Activated B cell treated with CpG ODN at 0.5 μM for 24 hours (primary cell): ENCODE data around the gene KRTAP4-8. TPM values are rescaled to one million over a fixed set of nuclear protein-coding genes. Genes with fewer than 3 reads are reported as not detected.
"Not testable (repeated sequence)": the region's sequence is repeated elsewhere in the genome, so short reads cannot be mapped to it uniquely, and the experiment has no call there.

Experiments used
- ATAC-seq: fragments of 200-7000 bp; cut with Tn5 transposase; one replicate; pipeline ENCODE4 v1.10.0; 2021; ENCODE audit warnings: low read depth, mild to moderate bottlenecking, moderate library complexity
- CTCF ChIA-PET: fragments of 350-600 bp; sonication (Branson Sonifier 250); formaldehyde crosslinking; loops from one replicate; lab custom pipeline; 2021; ENCODE audit warnings: antibody characterized with exemption; lab: Charles Lee
- POLR2A ChIA-PET: fragments of 350-600 bp; sonication (Branson Sonifier 250); formaldehyde crosslinking; loops from one replicate; lab custom pipeline; 2021; ENCODE audit warnings: antibody characterized with exemption; lab: Charles Lee
- DNase-seq: peaks from one replicate; pipeline ENCODE4 v3.0.0; 2022
- H3K27ac Mint-ChIP-seq: one replicate; pipeline ENCODE4 v1.8.0; 2020; ENCODE audit warnings: mixed read lengths
- H3K27me3 Mint-ChIP-seq: one replicate; pipeline ENCODE4 v1.8.0; 2021; ENCODE audit warnings: mixed read lengths
- H3K36me3 Mint-ChIP-seq: one replicate; pipeline ENCODE4 v1.8.0; 2021; ENCODE audit warnings: low read depth, mixed read lengths
- H3K4me1 Mint-ChIP-seq: one replicate; pipeline ENCODE4 v1.8.0; 2021; ENCODE audit warnings: mixed read lengths
- H3K4me3 Mint-ChIP-seq: one replicate; pipeline ENCODE4 v1.8.0; 2020; ENCODE audit warnings: mild to moderate bottlenecking, mixed read lengths
- H3K9me3 Mint-ChIP-seq: one replicate; pipeline ENCODE4 v1.8.0; 2020; ENCODE audit warnings: mixed read lengths
- intact Hi-C: fragments of 100-400 bp; cut with micrococcal nuclease; formaldehyde crosslinking; loops from one replicate; pipeline ENCODE4 v1.15.1; 2024
- total RNA-seq: library from RNA; stranded (reverse); gene quantifications from 2 replicates; pipeline ENCODE4 v1.2.3, GENCODE V29; 2022
- TF ChIP-seq, protein P1 (sequence below): fragments of 200-600 bp; IDR thresholded peaks from one replicate; pipeline ENCODE4 v1.8.0; 2022; ENCODE audit warnings: antibody characterized with exemption, mild to moderate bottlenecking

Gene KRTAP4-8
- total RNA-seq, 1 donor from 2014 or later, result not detected

DNA sequence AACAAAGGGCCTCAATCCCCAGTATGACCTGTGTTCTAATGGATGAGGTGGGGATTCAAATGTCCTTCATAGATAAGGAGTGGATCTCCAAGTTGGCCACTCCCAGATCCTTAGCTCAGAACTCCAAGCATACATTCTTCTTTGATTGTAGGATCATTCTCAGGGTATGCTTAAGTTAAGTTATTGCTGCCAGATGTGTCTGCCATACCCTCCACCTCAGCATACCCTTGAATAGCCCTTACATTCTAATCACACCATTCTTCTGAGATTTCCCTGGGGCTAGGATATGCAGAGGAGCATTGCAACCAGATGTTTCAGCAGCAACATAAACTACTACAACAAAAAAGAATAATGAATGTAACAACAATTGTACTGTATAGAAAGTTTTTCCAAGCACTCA lies 30.7 kb downstream of the KRTAP4-8 start:
- DNase-seq (no peak), ATAC-seq (no peak)
- Mint-ChIP-seq H3K36me3 (no peaks in the 10 kb centered on the region), H3K4me1 (no peaks in the 10 kb centered on the region), H3K27me3 (peaks cover 4% of the 10 kb centered on the region), H3K4me3 (no peak overlapping the region), H3K27ac (no peak overlapping the region), H3K9me3 (no peaks in the 10 kb centered on the region)
- POLR2A ChIA-PET, result no interaction called here
- CTCF ChIA-PET, result no interaction called here
- intact Hi-C loops, result no loop called here
- TF ChIP-seq, protein P1, sequence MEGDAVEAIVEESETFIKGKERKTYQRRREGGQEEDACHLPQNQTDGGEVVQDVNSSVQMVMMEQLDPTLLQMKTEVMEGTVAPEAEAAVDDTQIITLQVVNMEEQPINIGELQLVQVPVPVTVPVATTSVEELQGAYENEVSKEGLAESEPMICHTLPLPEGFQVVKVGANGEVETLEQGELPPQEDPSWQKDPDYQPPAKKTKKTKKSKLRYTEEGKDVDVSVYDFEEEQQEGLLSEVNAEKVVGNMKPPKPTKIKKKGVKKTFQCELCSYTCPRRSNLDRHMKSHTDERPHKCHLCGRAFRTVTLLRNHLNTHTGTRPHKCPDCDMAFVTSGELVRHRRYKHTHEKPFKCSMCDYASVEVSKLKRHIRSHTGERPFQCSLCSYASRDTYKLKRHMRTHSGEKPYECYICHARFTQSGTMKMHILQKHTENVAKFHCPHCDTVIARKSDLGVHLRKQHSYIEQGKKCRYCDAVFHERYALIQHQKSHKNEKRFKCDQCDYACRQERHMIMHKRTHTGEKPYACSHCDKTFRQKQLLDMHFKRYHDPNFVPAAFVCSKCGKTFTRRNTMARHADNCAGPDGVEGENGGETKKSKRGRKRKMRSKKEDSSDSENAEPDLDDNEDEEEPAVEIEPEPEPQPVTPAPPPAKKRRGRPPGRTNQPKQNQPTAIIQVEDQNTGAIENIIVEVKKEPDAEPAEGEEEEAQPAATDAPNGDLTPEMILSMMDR, result no peak

- H3K36me3 Mint-ChIP-seq, result no peaks in the 10 kb centered on the region
- H3K4me3 Mint-ChIP-seq, result no peak within 1 kb of the TSS
- TF ChIP-seq, protein P1, result no peak
- H3K27ac Mint-ChIP-seq, result no peak within 1 kb of the TSS
- POLR2A ChIA-PET, result no interaction called here
- no peak for DNase-seq
- ATAC-seq, result no peak
- H3K4me1 Mint-ChIP-seq, result no peaks in the 10 kb centered on the region
- intact Hi-C loops, result no loop called here
- CTCF ChIA-PET, result no interaction called here
- H3K9me3 Mint-ChIP-seq, result no peaks in the 10 kb centered on the region
- H3K27me3 Mint-ChIP-seq, result peaks cover 7% of the 10 kb centered on the region
Observed at GRCh38 chr17:41065829-41066624, 31.9 kb downstream of the KRTAP4-8 start, which contains the start of gene KRTAP2-4. Gene KRTAP2-4, minus strand, starts transcription at chr17:41065879. Its CDS starts 34 bp downstream, at chr17:41065845.

DNA sequence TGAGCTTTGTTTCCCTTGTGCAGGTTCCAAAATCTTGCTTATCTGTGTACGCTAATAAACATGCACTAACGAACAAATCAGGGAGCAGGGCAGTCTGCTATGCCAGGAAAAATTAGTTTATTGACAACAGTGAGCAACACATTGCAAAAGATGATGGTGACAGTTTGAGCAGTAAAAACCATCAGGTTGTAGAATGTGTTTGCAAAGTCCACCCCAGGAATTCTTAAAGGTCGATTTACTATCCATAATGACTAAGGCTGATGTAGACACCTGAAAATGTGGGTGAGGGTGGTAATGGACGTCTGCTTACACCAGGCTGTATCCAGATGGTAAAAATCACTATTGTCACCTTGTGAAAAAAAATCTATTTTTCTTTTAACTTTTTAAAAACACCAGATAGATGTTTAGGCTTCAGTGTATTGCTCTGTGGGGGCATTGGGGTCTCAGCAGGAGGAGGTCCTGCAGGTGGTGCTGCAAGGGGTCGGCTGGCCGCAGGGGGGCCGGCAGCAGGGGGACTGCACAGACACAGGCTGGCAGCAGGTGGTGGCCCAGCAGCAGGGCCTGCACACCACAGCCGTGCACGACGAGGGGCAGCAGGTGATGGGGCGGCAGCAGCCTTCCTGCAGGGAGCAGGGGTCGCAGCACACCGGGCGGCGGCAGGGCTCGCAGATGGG lies 32.8 kb downstream of the KRTAP4-8 start:
- H3K27ac Mint-ChIP-seq, ATAC-seq, H3K4me3 Mint-ChIP-seq, H3K4me1 Mint-ChIP-seq, H3K36me3 Mint-ChIP-seq, POLR2A ChIA-PET, intact Hi-C loops, H3K9me3 Mint-ChIP-seq, CTCF ChIA-PET, DNase-seq: not testable (repeated sequence)
- peaks cover 14% of the 10 kb centered on the region for H3K27me3 Mint-ChIP-seq

GRCh38 chr17:41064301-41064700 lies 33.6 kb downstream of the KRTAP4-8 start:
- POLR2A ChIA-PET, result no interaction called here
- Mint-ChIP-seq H3K9me3 (no peaks in the 10 kb centered on the region), H3K36me3 (no peaks in the 10 kb centered on the region), H3K27ac (no peak overlapping the region), H3K4me1 (no peaks in the 10 kb centered on the region), H3K4me3 (no peak overlapping the region), H3K27me3 (peaks cover 19% of the 10 kb centered on the region)
- DNase-seq (no peak), ATAC-seq (no peak)
- intact Hi-C loops, result no loop called here
- CTCF ChIA-PET, result no interaction called here
- TF ChIP-seq, protein P1, result no peak

DNA sequence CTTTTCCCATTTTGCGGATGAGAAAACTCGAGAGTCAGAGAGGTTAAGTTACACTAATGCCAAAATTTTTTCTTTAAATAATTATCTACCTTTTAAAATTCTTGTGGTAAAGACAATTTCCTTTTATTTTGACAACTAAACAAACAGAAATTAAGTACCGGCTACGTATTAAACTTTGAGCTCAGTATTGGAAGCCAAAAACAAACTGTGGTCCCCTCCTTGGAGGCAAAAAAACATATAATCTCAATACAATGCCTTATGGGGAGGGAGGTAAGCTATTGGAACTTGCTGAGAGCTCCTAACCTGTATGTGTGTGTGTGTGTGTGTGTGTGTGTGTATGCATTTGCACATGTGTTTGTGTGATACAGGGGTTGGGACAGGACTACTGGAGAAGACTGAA lies 34.5 kb downstream of the KRTAP4-8 start:
- no peaks in the 10 kb centered on the region for H3K36me3 Mint-ChIP-seq
- no peaks in the 10 kb centered on the region for H3K4me1 Mint-ChIP-seq
- intact Hi-C loops, result no loop called here
- POLR2A ChIA-PET, result no interaction called here
- TF ChIP-seq, protein P1, result no peak
- no peak overlapping the region for H3K4me3 Mint-ChIP-seq
- H3K9me3 Mint-ChIP-seq, result no peaks in the 10 kb centered on the region
- H3K27ac Mint-ChIP-seq, result no peak overlapping the region
- ATAC-seq (no peak), DNase-seq (no peak)
- peaks cover 27% of the 10 kb centered on the region for H3K27me3 Mint-ChIP-seq
- CTCF ChIA-PET, result no interaction called here
